HepG2 (cell line): ENCODE measurements around the gene NT5DC4. TPM values are rescaled to one million over a fixed set of nuclear protein-coding genes. Genes with fewer than 3 reads are reported as not detected.

Experiments
- ARNT ChIP-seq: fragments of 450-650 bp; IDR thresholded peaks from 2 replicates; pipeline ENCODE4 v1.6.1; 2017
- BCL6 ChIP-seq: IDR thresholded peaks from 2 replicates; pipeline ENCODE4 v1.6.1; 2016; ENCODE audit warnings: missing genetic modification reagents, missing compliant biosample characterization
- CREM ChIP-seq, 2 experiments: sonication (generic) in 1 of 2; formaldehyde crosslinking in 1 of 2; IDR thresholded peaks; 2 replicates each; pipeline versions ENCODE4 v1.4.0 to v1.6.1; 2016 to 2020; ENCODE audit warnings: antibody characterized with exemption in 1 of 2, mild to moderate bottlenecking in 1 of 2, missing genetic modification reagents in 1 of 2
- FLYWCH1 ChIP-seq: sonication (generic); formaldehyde crosslinking; IDR thresholded peaks from 2 replicates; pipeline ENCODE4 v1.8.1; 2023; ENCODE audit warnings: mild to moderate bottlenecking, missing genetic modification reagents
- FOXM1 ChIP-seq: sonication (generic); formaldehyde crosslinking; IDR thresholded peaks from 2 replicates; pipeline ENCODE4 v1.5.0; 2020; ENCODE audit warnings: missing genetic modification reagents
- NFE2L2 ChIP-seq: fragments of 150-350 bp; IDR thresholded peaks from 2 replicates; pipeline ENCODE4 v1.6.1; 2014; ENCODE audit warnings: low read length
- PAX8 ChIP-seq: sonication (generic); formaldehyde crosslinking; IDR thresholded peaks from 2 replicates; pipeline ENCODE4 v1.8.0; 2022; ENCODE audit warnings: mild to moderate bottlenecking, missing genetic modification reagents, borderline replicate concordance
- STAT5B ChIP-seq: sonication (generic); formaldehyde crosslinking; IDR thresholded peaks from 2 replicates; pipeline ENCODE4 v1.4.0; 2020; ENCODE audit warnings: missing genetic modification reagents
- TCF12 ChIP-seq, 2 experiments: fragments of 450-650 bp in 1 of 2; sonication (generic) in 1 of 2; formaldehyde crosslinking in 1 of 2; IDR thresholded peaks; 2 replicates each; pipeline versions ENCODE4 v1.6.1 to v1.8.0; 2017 to 2022; ENCODE audit warnings: antibody characterized with exemption in 1 of 2, mild to moderate bottlenecking in 1 of 2, missing genetic modification reagents in 1 of 2, moderate library complexity in 1 of 2
- ZBTB8A ChIP-seq: sonication (generic); formaldehyde crosslinking; IDR thresholded peaks from 2 replicates; pipeline ENCODE4 v1.4.0; 2020; ENCODE audit warnings: mild to moderate bottlenecking, low read depth, missing genetic modification reagents, borderline replicate concordance
- ZNF34 ChIP-seq: sonication (generic); formaldehyde crosslinking; IDR thresholded peaks from 2 replicates; pipeline ENCODE4 v1.4.0; 2020; ENCODE audit warnings: mild to moderate bottlenecking, missing genetic modification reagents, borderline replicate concordance
- ZNF678 ChIP-seq: sonication (generic); formaldehyde crosslinking; IDR thresholded peaks from 2 replicates; pipeline ENCODE4 v1.4.0; 2020; ENCODE audit warnings: mild to moderate bottlenecking, missing genetic modification reagents
- ZNF775 ChIP-seq: sonication (generic); formaldehyde crosslinking; IDR thresholded peaks from 2 replicates; pipeline ENCODE4 v1.4.0; 2020; ENCODE audit warnings: missing genetic modification reagents, mild to moderate bottlenecking, moderate library complexity, borderline replicate concordance
- ZSCAN25 ChIP-seq: sonication (generic); formaldehyde crosslinking; IDR thresholded peaks from 2 replicates; pipeline ENCODE4 v1.8.0; 2022; ENCODE audit warnings: mild to moderate bottlenecking, missing genetic modification reagents
- polyA plus RNA-seq, 8 experiments: library from polyadenylated mRNA; depleted of rRNA in 3 of 8; stranded (reverse) in 7 of 8; unstranded in 1 of 8; fragments of >200 nt; fragmentation: Illumina TruSeq in 4 of 8; extraction: Trizol in 4 of 8; gene quantifications; 2 replicates each; pipeline versions ENCODE4 v1.2.1 to v1.2.3, GENCODE V29; 2011 to 2016; ENCODE audit warnings: low read depth in 4 of 8, missing spikeins in 1 of 8, mixed read lengths in 1 of 8; ENCODE audit not compliant: insufficient read depth in 1 of 8
- total RNA-seq, 5 experiments: library from RNA; depleted of rRNA; stranded (reverse); fragments of >200 nt; fragmentation: Illumina TruSeq; extraction: Trizol; gene quantifications; 2 replicates each; pipeline ENCODE4 v1.2.3, GENCODE V29; 2016; ENCODE audit warnings: low read depth in 1 of 5
- TF ChIP-seq, protein P1 (sequence below): sonication (generic); formaldehyde crosslinking; IDR thresholded peaks from 2 replicates; pipeline ENCODE4 v1.4.0; 2020; ENCODE audit warnings: missing genetic modification reagents, borderline replicate concordance
- TF ChIP-seq, protein P2 (sequence below): sonication (generic); formaldehyde crosslinking; IDR thresholded peaks from 2 replicates; pipeline ENCODE4 v1.4.0; 2020; ENCODE audit warnings: missing genetic modification reagents, borderline replicate concordance
- TF ChIP-seq, protein P3 (sequence below): IDR thresholded peaks from 2 replicates; pipeline ENCODE4 v1.6.1; 2016; ENCODE audit warnings: missing compliant biosample characterization, missing genetic modification reagents, borderline replicate concordance
- TF ChIP-seq, protein P4 (sequence below): sonication (generic); formaldehyde crosslinking; conservative IDR thresholded peaks from 2 replicates; pipeline ENCODE4 v1.5.0; 2020; ENCODE audit warnings: missing genetic modification reagents
- TF ChIP-seq, protein P5 (sequence below): fragments of 450-650 bp; IDR thresholded peaks from 2 replicates; pipeline ENCODE4 v1.6.1; 2016

NT5DC4 gene
- total and polyA plus RNA-seq, 2 of the 13 experiments (the other 11 are each of a cell fraction or from before 2014, with no cell fraction given) = 0.04 to 4.2 TPM

DNA sequence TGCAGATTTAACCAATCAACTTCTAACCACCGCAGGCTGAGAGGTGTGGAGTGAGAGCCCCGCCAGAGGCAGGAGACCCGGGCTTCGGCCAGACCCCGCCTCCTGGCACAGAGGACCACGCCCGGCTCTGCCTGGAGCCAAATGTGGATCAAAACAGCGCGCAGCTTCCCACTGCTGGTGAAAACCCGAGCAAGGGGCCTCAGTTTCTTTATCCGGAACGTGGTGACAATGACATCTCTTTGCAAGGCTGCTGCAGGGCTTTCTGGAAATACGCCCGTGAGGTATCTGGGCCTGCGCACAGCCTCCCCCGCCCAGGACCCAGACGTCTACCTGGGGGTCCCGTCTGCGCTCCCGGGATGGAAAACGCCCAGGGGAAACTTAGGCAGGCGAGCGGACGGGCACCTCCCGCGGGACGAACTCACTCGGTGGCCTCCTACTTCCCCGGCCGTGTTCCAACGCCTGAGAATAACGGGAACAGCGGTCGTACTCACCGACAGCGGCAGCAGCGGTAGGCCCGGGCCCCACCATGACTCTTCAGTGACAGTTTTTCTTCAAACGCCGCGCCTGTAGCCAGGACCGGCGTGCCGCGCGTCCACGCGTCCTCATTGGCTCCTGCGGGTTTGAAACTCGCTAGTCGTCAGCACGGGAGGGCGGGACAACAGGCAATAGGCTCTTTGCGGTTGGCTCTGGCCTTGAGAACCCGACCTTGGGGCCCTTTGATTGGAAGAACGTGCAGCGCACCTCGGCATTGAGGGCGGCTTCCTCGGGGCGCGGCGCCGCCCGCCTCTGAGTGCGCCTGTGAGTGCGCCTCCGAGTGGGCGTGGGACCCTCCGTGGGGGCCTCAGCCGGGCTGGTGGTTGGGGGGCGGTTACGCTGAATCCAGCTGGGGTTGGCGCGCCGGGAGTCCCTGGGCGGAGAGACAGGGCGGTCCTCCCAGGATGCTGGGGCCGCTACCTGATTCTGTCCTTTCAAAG lies 43.5 kb downstream of the NT5DC4 start, which contains the start of gene CKAP2L (continued):
- TF ChIP-seq ZSCAN25 = 0 out of 2 replicates have a peak, but pooled peaks have one; percentile 26
- no peak for TF ChIP-seq PAX8 (CRISPR knock-in tag)
- peak; percentile 99 for TF ChIP-seq FOXM1
- no peak for TF ChIP-seq ARNT
- no peak for TF ChIP-seq ZNF775 (CRISPR knock-in tag)
- no peak for TF ChIP-seq STAT5B (CRISPR knock-in tag)
- TF ChIP-seq, protein P1, sequence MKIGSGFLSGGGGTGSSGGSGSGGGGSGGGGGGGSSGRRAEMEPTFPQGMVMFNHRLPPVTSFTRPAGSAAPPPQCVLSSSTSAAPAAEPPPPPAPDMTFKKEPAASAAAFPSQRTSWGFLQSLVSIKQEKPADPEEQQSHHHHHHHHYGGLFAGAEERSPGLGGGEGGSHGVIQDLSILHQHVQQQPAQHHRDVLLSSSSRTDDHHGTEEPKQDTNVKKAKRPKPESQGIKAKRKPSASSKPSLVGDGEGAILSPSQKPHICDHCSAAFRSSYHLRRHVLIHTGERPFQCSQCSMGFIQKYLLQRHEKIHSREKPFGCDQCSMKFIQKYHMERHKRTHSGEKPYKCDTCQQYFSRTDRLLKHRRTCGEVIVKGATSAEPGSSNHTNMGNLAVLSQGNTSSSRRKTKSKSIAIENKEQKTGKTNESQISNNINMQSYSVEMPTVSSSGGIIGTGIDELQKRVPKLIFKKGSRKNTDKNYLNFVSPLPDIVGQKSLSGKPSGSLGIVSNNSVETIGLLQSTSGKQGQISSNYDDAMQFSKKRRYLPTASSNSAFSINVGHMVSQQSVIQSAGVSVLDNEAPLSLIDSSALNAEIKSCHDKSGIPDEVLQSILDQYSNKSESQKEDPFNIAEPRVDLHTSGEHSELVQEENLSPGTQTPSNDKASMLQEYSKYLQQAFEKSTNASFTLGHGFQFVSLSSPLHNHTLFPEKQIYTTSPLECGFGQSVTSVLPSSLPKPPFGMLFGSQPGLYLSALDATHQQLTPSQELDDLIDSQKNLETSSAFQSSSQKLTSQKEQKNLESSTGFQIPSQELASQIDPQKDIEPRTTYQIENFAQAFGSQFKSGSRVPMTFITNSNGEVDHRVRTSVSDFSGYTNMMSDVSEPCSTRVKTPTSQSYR (CRISPR knock-in tag) = no peak
- TF ChIP-seq TCF12 (IDR thresholded peaks at IDR 0.05) = no peak
- 0 out of 2 replicates have a peak, but pooled peaks have one; percentile 33 for TF ChIP-seq TCF12 (CRISPR knock-in tag; IDR thresholded peaks at IDR 0.05)
- peak; percentile 96 for TF ChIP-seq ZBTB8A
- TF ChIP-seq BCL6 = 0 out of 2 replicates have a peak, but pooled peaks have one; percentile 7
- TF ChIP-seq, protein P2, sequence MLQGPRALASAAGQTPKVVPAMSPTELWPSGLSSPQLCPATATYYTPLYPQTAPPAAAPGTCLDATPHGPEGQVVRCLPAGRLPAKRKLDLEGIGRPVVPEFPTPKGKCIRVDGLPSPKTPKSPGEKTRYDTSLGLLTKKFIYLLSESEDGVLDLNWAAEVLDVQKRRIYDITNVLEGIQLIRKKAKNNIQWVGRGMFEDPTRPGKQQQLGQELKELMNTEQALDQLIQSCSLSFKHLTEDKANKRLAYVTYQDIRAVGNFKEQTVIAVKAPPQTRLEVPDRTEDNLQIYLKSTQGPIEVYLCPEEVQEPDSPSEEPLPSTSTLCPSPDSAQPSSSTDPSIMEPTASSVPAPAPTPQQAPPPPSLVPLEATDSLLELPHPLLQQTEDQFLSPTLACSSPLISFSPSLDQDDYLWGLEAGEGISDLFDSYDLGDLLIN (CRISPR knock-in tag) = 0 out of 2 replicates have a peak, but pooled peaks have one; percentile 59
- TF ChIP-seq, protein P3, sequence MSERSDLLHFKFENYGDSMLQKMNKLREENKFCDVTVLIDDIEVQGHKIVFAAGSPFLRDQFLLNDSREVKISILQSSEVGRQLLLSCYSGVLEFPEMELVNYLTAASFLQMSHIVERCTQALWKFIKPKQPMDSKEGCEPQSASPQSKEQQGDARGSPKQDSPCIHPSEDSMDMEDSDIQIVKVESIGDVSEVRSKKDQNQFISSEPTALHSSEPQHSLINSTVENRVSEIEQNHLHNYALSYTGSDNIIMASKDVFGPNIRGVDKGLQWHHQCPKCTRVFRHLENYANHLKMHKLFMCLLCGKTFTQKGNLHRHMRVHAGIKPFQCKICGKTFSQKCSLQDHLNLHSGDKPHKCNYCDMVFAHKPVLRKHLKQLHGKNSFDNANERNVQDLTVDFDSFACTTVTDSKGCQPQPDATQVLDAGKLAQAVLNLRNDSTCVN (CRISPR knock-in tag) = no peak
- TF ChIP-seq ZNF678 (CRISPR knock-in tag) = no peak
- TF ChIP-seq, protein P4, sequence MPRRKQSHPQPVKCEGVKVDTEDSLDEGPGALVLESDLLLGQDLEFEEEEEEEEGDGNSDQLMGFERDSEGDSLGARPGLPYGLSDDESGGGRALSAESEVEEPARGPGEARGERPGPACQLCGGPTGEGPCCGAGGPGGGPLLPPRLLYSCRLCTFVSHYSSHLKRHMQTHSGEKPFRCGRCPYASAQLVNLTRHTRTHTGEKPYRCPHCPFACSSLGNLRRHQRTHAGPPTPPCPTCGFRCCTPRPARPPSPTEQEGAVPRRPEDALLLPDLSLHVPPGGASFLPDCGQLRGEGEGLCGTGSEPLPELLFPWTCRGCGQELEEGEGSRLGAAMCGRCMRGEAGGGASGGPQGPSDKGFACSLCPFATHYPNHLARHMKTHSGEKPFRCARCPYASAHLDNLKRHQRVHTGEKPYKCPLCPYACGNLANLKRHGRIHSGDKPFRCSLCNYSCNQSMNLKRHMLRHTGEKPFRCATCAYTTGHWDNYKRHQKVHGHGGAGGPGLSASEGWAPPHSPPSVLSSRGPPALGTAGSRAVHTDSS (CRISPR knock-in tag) = no peak
- TF ChIP-seq ZNF34 (CRISPR knock-in tag) = peak; percentile 27; the same call in 1 of the 2 replicates
- TF ChIP-seq CREM (IDR thresholded peaks at IDR 0.05) = peak; percentile 95
- no peak for TF ChIP-seq CREM (CRISPR knock-in tag; IDR thresholded peaks at IDR 0.05)
- TF ChIP-seq NFE2L2 = no peak
- TF ChIP-seq FLYWCH1 = peak; percentile 86; the same call in 1 of the 2 replicates
- TF ChIP-seq, protein P5, sequence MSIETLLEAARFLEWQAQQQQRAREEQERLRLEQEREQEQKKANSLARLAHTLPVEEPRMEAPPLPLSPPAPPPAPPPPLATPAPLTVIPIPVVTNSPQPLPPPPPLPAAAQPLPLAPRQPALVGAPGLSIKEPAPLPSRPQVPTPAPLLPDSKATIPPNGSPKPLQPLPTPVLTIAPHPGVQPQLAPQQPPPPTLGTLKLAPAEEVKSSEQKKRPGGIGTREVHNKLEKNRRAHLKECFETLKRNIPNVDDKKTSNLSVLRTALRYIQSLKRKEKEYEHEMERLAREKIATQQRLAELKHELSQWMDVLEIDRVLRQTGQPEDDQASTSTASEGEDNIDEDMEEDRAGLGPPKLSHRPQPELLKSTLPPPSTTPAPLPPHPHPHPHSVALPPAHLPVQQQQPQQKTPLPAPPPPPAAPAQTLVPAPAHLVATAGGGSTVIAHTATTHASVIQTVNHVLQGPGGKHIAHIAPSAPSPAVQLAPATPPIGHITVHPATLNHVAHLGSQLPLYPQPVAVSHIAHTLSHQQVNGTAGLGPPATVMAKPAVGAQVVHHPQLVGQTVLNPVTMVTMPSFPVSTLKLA = peak; percentile 88
